Neural progenitor cell (in vitro differentiated cells): Measurements from ENCODE around the gene THRA.

Source experiments
- EZH2 ChIP-seq: fragments of 200-600 bp; sonication (generic); IDR thresholded peaks from 2 replicates; pipeline ENCODE4 v1.6.1; 2017; ENCODE audit warnings: antibody characterized with exemption, mild to moderate bottlenecking, moderate library complexity
- EZH2phosphoT487 ChIP-seq: fragments of 200-600 bp; sonication (generic); IDR thresholded peaks from 2 replicates; pipeline ENCODE4 v1.6.1; 2017; ENCODE audit warnings: antibody characterized with exemption
- TF ChIP-seq, protein P1 (sequence below): fragments of 200-600 bp; sonication (generic); IDR thresholded peaks from 2 replicates; pipeline ENCODE4 v1.5.1; 2017; ENCODE audit warnings: antibody characterized with exemption, mild to moderate bottlenecking

DNA sequence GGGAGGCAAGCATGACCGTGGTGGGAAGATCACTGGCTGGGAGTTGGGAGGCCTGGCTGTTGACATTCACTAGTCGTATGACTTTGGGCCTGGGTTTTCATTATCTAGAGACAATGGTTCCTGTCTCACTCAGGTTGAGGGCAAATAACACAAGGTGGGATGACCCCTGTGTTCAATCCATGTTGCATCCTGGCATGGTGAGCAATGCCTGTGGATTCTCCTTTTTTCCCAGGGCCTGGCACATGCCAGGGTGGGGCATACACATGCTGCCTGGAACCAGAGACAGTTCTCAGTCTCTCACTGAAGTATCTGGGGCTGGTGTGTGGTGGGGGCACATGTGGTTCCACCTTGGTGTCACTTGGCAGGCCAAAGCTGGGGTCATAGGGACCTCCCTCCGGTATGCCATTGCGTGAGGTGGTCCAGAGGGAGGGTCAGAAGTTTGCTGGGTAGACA is 5.4 kb downstream of the THRA start:
- TF ChIP-seq, protein P1, sequence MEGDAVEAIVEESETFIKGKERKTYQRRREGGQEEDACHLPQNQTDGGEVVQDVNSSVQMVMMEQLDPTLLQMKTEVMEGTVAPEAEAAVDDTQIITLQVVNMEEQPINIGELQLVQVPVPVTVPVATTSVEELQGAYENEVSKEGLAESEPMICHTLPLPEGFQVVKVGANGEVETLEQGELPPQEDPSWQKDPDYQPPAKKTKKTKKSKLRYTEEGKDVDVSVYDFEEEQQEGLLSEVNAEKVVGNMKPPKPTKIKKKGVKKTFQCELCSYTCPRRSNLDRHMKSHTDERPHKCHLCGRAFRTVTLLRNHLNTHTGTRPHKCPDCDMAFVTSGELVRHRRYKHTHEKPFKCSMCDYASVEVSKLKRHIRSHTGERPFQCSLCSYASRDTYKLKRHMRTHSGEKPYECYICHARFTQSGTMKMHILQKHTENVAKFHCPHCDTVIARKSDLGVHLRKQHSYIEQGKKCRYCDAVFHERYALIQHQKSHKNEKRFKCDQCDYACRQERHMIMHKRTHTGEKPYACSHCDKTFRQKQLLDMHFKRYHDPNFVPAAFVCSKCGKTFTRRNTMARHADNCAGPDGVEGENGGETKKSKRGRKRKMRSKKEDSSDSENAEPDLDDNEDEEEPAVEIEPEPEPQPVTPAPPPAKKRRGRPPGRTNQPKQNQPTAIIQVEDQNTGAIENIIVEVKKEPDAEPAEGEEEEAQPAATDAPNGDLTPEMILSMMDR = no peak
- TF ChIP-seq EZH2 (no peak), EZH2phosphoT487 (no peak)
